ENCODE data around the gene MATK.

MATK gene

GRCh38 chr19:3751236-3751635 is 34.9 kb downstream of the MATK start:
- DNase-seq (ENCODE audit: low read depth in 4 of 4, low spot score in 1 of 4): no peak

- no peak for DNase-seq (ENCODE audit: low read depth in 4 of 4, low spot score in 1 of 4)
Measured at GRCh38 chr19:3750211-3750610, 36.0 kb downstream of the MATK start.

- DNase-seq (ENCODE audit: low read depth in 4 of 4, low spot score in 1 of 4): no peak
Measured at GRCh38 chr19:3748965-3749364, 37.2 kb downstream of the MATK start.

DNA sequence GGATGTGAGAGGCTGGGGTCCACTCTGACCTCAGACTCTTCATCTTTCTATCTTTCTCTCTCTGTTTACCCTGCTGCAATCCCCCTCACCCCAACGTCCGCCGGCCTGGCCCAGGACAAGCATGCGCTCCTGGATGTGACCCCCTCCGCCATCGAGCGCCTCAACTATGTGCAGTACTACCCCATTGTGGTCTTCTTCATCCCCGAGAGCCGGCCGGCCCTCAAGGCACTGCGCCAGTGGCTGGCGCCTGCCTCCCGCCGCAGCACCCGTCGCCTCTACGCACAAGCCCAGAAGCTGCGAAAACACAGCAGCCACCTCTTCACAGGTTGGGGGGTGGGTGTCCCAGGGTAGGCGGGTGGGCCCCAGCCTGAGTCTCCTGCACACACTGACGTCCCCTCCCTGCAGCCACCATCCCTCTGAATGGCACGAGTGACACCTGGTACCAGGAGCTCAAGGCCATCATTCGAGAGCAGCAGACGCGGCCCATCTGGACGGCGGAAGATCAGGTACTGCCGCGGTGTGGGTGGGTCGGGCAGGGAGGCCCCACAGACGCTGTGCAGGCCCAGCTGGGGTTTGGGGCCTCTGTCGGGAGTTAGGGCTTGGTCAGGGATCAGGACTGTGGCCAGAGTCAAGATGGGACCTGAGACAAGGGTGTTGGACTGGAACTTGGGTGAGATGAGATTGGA is 39.7 kb downstream of the MATK start:
- DNase-seq (ENCODE audit: low read depth in 4 of 4, low spot score in 1 of 4): no peak

GRCh38 chr19:3745363-3746045 is 40.7 kb downstream of the MATK start:
- no peak for DNase-seq (ENCODE audit: low read depth in 4 of 4, low spot score in 1 of 4)

DNA sequence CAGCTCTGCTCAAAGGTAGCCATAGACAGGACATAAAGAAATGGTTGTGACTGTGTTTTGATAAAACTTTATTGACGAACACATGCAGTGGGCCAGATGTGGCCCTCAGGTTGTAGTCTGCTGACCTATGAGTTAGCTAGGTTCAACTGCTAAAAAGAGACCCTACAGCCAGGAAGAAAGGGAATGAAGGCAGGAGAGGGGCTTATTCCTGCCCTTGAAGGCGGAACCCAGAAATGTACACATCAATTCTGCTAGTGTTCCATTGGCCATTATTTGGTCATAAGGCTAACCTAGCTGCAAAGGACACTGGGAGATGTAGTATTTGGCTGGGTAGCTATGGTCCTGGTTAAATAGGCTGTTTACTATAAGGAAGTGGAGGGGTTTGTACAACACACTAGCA is 42.7 kb downstream of the MATK start:
- no peak for DNase-seq (ENCODE audit: low read depth in 4 of 4, low spot score in 1 of 4)

DNA sequence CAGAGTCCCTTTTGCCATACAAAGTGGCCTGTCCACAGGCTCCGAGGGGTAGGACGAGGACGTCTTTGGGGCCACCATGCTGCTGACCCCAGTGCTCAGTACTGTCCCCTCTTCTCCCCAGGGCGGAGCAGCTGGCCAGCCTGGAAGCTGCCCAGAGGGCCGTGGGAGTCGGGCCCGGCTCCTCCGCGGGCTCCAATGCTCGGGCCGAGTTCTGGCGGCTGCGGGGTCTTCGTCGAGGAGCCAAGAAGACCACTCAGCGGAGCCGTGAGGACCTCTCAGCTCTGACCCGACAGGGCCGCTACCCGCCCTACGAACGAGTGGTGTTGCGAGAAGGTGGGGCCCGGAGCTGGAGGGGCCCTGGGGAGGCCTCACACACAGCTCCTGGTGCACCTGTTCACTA is 45.8 kb downstream of the MATK start:
- no peak for DNase-seq (ENCODE audit: low read depth in 4 of 4, low spot score in 1 of 4)

DNA sequence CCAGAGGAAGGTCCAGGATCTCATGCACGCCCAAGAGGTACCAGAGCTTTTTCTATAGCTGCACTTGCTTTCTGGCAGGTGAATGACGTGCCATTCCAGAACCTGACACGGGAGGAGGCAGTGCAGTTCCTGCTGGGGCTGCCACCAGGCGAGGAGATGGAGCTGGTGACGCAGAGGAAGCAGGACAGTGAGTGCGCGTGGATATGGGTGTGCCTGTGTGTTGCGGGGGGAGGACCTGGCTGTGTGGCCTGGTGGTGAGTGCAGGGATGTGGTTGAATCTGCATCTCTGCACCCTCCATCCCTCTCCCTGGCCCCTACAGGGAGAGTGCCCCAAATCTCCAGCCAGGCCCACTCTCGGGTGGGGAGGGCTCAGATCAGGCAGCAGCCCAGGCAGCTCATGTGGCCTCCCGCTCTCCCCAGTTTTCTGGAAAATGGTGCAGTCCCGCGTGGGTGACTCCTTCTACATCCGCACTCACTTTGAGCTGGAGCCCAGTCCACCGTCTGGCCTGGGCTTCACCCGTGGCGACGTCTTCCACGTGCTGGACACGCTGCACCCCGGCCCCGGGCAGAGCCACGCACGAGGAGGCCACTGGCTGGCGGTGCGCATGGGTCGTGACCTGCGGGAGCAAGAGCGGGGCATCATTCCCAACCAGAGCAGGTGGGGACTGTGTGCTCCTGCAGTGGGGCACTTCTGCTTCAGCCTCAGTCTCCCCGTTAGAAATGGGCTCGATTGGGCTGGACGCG is 47.5 kb downstream of the MATK start:
- DNase-seq (ENCODE audit: low read depth in 4 of 4, low spot score in 1 of 4): no peak

DNA sequence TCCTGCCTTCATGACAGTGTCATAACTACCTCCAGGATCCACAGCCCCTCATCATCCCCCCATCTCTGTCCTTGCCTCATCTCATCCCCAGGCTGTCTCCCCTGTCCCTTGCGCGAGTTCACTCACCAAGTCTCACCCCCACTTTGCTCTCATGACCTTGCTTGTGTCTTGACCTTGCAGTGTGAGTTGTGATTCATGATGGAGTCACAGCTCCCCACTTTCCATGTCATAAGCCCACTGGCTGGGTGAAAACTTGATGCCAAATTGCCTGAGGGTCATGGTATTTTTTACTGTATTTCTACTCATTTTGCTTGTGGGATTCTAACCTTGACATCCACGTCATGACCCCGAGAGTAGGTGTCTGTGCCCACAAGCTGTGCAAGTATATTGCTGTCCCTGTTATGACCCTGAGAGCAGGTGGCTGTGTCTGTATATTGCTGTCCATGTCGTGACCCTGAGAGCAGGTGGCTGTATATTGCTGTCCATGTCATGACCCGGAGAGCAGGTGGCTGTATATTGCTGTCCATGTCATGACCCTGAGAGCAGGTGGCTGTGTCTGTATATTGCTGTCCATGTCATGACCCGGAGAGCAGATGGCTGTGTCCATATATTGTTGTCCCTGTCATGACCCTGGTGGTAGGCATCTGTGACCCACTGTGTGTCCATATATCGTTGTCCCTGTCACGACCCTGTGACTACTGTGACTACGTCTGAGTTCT is 48.5 kb downstream of the MATK start:
- no peak for DNase-seq (ENCODE audit: low read depth in 4 of 4, low spot score in 1 of 4)

- DNase-seq (ENCODE audit: low read depth in 4 of 4, low spot score in 1 of 4): no peak
Measured at GRCh38 chr19:3736106-3736724, 50.0 kb downstream of the MATK start.

GRCh38 chr19:3734310-3734600 is 51.9 kb downstream of the MATK start:
- no peak for DNase-seq (ENCODE audit: low read depth in 4 of 4, low spot score in 1 of 4)

- DNase-seq (ENCODE audit: low read depth in 4 of 4, low spot score in 1 of 4): no peak
Measured at GRCh38 chr19:3733549-3734309, 52.5 kb downstream of the MATK start.

GRCh38 chr19:3732108-3732507 is 54.1 kb downstream of the MATK start:
- no peak for DNase-seq (ENCODE audit: low read depth in 4 of 4, low spot score in 1 of 4)

- no peak for DNase-seq (ENCODE audit: low read depth in 4 of 4, low spot score in 1 of 4)
Measured at GRCh38 chr19:3730457-3730958, 55.7 kb downstream of the MATK start.

All from stimulated activated CD4-positive, alpha-beta T cell treated with anti-CD3 and anti-CD28 coated beads, Interleukin-1b, Interleukin-23, amount 100 ng/mL, for 24 hours (primary cell).